Measurements from ENCODE around the gene LEMD1.

GRCh38 chr1:205395616-205396015 lies 26.2 kb downstream of the LEMD1 start:
- TF ChIP-seq CTCF (IDR thresholded peaks at IDR 0.05), result no peak
- TF ChIP-seq POLR2A (IDR thresholded peaks at IDR 0.05; ENCODE audit: low read depth), result no peak
